IMR-90 (cell line): ENCODE data around the gene TRAF3. TPM values are rescaled to one million over a fixed set of nuclear protein-coding genes. Genes with fewer than 3 reads are reported as not detected.

ENCODE experiments used
- ATAC-seq: fragments of 200-7000 bp; cut with Tn5 transposase; 2 replicates; pipeline ENCODE4 v1.9.1; 2020; ENCODE audit warnings: low read depth, mild to moderate bottlenecking, moderate library complexity
- BruUV-seq: library from RNA; stranded (reverse); fragments of 400-500 nt; replicated peaks from 2 replicates; lab custom pipeline; 2021; lab: Mats Ljungman, UMichigan
- CTCF ChIA-PET: fragments of 300-600 bp; formaldehyde crosslinking; extraction: SDS; loops from one replicate; lab custom pipeline; 2021; ENCODE audit warnings: antibody characterized with exemption; lab: Yijun Ruan, JAX
- POLR2A ChIA-PET: fragments of 300-600 bp; sonication (Branson Sonifier 250); formaldehyde crosslinking; loops from one replicate; lab custom pipeline; 2022; ENCODE audit warnings: antibody characterized with exemption; ENCODE audit not compliant: unreplicated experiment; lab: Charles Lee
- DNase-seq: peaks from one replicate; pipeline ENCODE4 v3.0.0; 2013
- H2AFZ ChIP-seq: replicated peaks from 2 replicates; pipeline ENCODE3; 2013; ENCODE audit warnings: low read length, mild to moderate bottlenecking; ENCODE audit not compliant: poor library complexity
- H2AK5ac ChIP-seq: 2 replicates; pipeline ENCODE4 v1.6.1; 2013; ENCODE audit warnings: low read depth, low read length, inconsistent platforms
- H2AK9ac ChIP-seq: replicated peaks from 2 replicates; pipeline ENCODE3; 2013; ENCODE audit warnings: mild to moderate bottlenecking, low read depth, low read length, moderate library complexity; ENCODE audit not compliant: poor library complexity
- H2BK120ac ChIP-seq: 2 replicates; pipeline ENCODE4 v1.6.1; 2013; ENCODE audit warnings: low read depth, low read length, inconsistent platforms
- H2BK15ac ChIP-seq: 3 replicates; pipeline ENCODE4 v1.6.1; 2013; ENCODE audit warnings: low read depth, low read length, inconsistent platforms
- H2BK20ac ChIP-seq: 2 replicates; pipeline ENCODE4 v1.6.1; 2013; ENCODE audit warnings: low read depth, mild to moderate bottlenecking, inconsistent platforms, low read length, moderate library complexity
- H2BK5ac ChIP-seq: 2 replicates; pipeline ENCODE4 v1.6.1; 2013; ENCODE audit warnings: mild to moderate bottlenecking, low read depth, low read length, inconsistent platforms; ENCODE audit not compliant: poor library complexity, severe bottlenecking
- H3K14ac ChIP-seq: replicated peaks from 2 replicates; pipeline ENCODE4 v1.6.1; 2013; ENCODE audit warnings: low read depth, low read length, inconsistent platforms
- H3K18ac ChIP-seq: 2 replicates; pipeline ENCODE4 v1.6.1; 2013; ENCODE audit warnings: low read depth, low read length, control low read depth
- H3K23ac ChIP-seq: 2 replicates; pipeline ENCODE4 v1.6.1; 2013; ENCODE audit warnings: low read depth, low read length, inconsistent platforms
- H3K27ac ChIP-seq: 2 replicates; pipeline ENCODE4 v1.5.1; 2013; ENCODE audit warnings: mild to moderate bottlenecking, control low read depth, low read length; ENCODE audit not compliant: insufficient read depth
- H3K27me3 ChIP-seq: 2 replicates; pipeline ENCODE4 v1.6.1; 2013; ENCODE audit warnings: low read length; ENCODE audit not compliant: control insufficient read depth, insufficient read depth
- H3K36me3 ChIP-seq: 2 replicates; pipeline ENCODE4 v1.6.1; 2013; ENCODE audit warnings: low read length, mixed read lengths; ENCODE audit not compliant: control insufficient read depth, insufficient read depth
- H3K4ac ChIP-seq: 2 replicates; pipeline ENCODE4 v1.6.1; 2013; ENCODE audit warnings: low read depth, low read length, inconsistent platforms
- H3K4me1 ChIP-seq: 2 replicates; pipeline ENCODE4 v1.6.1; 2013; ENCODE audit warnings: low read length, mixed read lengths; ENCODE audit not compliant: control insufficient read depth, insufficient read depth
- H3K4me2 ChIP-seq: 2 replicates; pipeline ENCODE4 v1.6.1; 2013; ENCODE audit warnings: low read depth, mild to moderate bottlenecking, control low read depth, low read length, moderate library complexity
- H3K4me3 ChIP-seq: 2 replicates; pipeline ENCODE4 v1.5.1; 2013; ENCODE audit warnings: low read depth, mild to moderate bottlenecking, control low read depth, low read length, moderate library complexity; ENCODE audit not compliant: insufficient read depth
- H3K56ac ChIP-seq: 2 replicates; pipeline ENCODE4 v1.6.1; 2013; ENCODE audit warnings: low read length, inconsistent platforms; ENCODE audit not compliant: insufficient read depth; ENCODE audit errors: extremely low read depth
- H3K79me1 ChIP-seq, 2 experiments: 2 replicates each; pipeline ENCODE4 v1.6.1; 2013; ENCODE audit warnings: low read length in 2 of 2, inconsistent platforms in 1 of 2, low read depth in 1 of 2
- H3K9ac ChIP-seq: 2 replicates; pipeline ENCODE4 v1.6.1; 2013; ENCODE audit warnings: low read depth, low read length, control low read depth
- H3K9me1 ChIP-seq: 2 replicates; pipeline ENCODE4 v1.6.1; 2013; ENCODE audit warnings: low read length, inconsistent platforms; ENCODE audit not compliant: insufficient read depth
- H3K9me3 ChIP-seq: 2 replicates; pipeline ENCODE4 v1.6.1; 2013; ENCODE audit warnings: low read length; ENCODE audit not compliant: control insufficient read depth, insufficient read depth
- H4K20me1 ChIP-seq: 2 replicates; pipeline ENCODE4 v1.6.1; 2013; ENCODE audit warnings: low read length, inconsistent platforms; ENCODE audit not compliant: insufficient read depth
- H4K5ac ChIP-seq: 2 replicates; pipeline ENCODE4 v1.6.1; 2013; ENCODE audit warnings: mild to moderate bottlenecking, low read depth, low read length, control low read depth
- H4K8ac ChIP-seq, 2 experiments: 2 replicates each; pipeline ENCODE4 v1.6.1; 2013; ENCODE audit warnings: low read depth in 2 of 2, low read length in 2 of 2, control low read depth in 1 of 2, inconsistent platforms in 1 of 2
- H4K91ac ChIP-seq: 2 replicates; pipeline ENCODE4 v1.6.1; 2013; ENCODE audit warnings: low read depth, low read length, inconsistent platforms; ENCODE audit not compliant: insufficient read depth
- RCOR1 ChIP-seq: IDR thresholded peaks from 2 replicates; pipeline ENCODE4 v1.6.1; 2012; ENCODE audit warnings: mild to moderate bottlenecking, low read length, improper control_type of control experiment; ENCODE audit not compliant: insufficient replicate concordance
- SMC3 ChIP-seq: fragments of 150-350 bp; IDR thresholded peaks from 2 replicates; pipeline ENCODE4 v1.6.1; 2016; ENCODE audit warnings: low read depth, mild to moderate bottlenecking, antibody characterized with exemption, low read length, moderate library complexity
- WGBS, 2 experiments: methylation state at CpG; one replicate each; pipeline versions ENCODE4 v1.1.5 to v1.1.7; 2013; ENCODE audit warnings: missing lambda C conversion rate in 2 of 2; ENCODE audit not compliant: insufficient read length in 1 of 2; ENCODE audit errors: extremely low coverage in 2 of 2; 5-methylcytosine and 5-hydroxymethylcytosine counted together
- dilution Hi-C: fragments of 300-500 bp; cut with HindIII; formaldehyde crosslinking; loops from one replicate; pipeline ENCODE4 v1.14.3; 2018; ENCODE audit warnings: low sequenced_read_pairs; ENCODE audit not compliant: unreplicated experiment
- in situ Hi-C: fragments of 300-500 bp; cut with MboI; formaldehyde crosslinking; loops from 3 replicates; pipeline ENCODE4 v1.14.3; 2019; ENCODE audit warnings: low sequenced_read_pairs, inconsistent platforms, mixed read lengths
- intact Hi-C: fragments of 100-400 bp; cut with micrococcal nuclease; formaldehyde crosslinking; loops from 2 replicates; pipeline ENCODE4 v1.10.0; 2022
- polyA plus RNA-seq, 3 experiments: library from polyadenylated mRNA; depleted of rRNA; stranded (reverse); fragments of >200 nt; gene quantifications; 2 replicates each; pipeline ENCODE4 v1.2.3, GENCODE V29; 2012; ENCODE audit warnings: low replicate concordance in 1 of 3
- total RNA-seq: library from RNA; depleted of rRNA; stranded (reverse); fragments of >200 nt; gene quantifications from 2 replicates; pipeline ENCODE4 v1.2.3, GENCODE V29; 2012
- TF ChIP-seq, protein P1 (sequence below): conservative IDR thresholded peaks from 2 replicates; pipeline ENCODE4 v1.5.1; 2012; ENCODE audit warnings: mild to moderate bottlenecking, low read depth, low read length, improper control_type of control experiment
- TF ChIP-seq, protein P2 (sequence below): fragments of 150-350 bp; IDR thresholded peaks from 2 replicates; pipeline ENCODE4 v1.6.1; 2017; ENCODE audit warnings: mild to moderate bottlenecking, antibody characterized with exemption, low read length, low read depth

Gene TRAF3
- total and polyA plus RNA-seq, 2 of the 4 experiments (the other 2 are of a cell fraction) = 21.2 to 25.3 TPM

DNA sequence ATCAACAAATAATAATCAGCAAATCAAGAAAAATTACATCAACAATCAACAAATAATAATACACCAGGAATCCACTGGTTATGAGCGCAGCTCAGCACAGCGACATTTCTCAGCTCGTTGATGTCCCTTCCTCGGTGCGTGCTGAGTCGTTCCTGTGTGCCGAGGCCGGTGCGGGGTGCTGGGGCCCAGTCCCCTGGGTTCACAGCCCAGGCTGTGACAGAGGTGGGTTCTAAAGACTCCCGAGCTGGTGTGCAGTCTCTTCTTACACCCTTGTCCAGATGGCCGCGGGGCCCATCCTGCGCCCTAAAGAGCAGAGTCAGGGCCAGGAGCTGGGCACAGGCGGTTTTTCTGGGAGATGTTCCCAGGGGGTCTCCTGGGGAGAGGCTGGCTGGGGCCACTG lies 26.9 kb upstream of the TRAF3 start (continued):
- TF ChIP-seq, protein P1, sequence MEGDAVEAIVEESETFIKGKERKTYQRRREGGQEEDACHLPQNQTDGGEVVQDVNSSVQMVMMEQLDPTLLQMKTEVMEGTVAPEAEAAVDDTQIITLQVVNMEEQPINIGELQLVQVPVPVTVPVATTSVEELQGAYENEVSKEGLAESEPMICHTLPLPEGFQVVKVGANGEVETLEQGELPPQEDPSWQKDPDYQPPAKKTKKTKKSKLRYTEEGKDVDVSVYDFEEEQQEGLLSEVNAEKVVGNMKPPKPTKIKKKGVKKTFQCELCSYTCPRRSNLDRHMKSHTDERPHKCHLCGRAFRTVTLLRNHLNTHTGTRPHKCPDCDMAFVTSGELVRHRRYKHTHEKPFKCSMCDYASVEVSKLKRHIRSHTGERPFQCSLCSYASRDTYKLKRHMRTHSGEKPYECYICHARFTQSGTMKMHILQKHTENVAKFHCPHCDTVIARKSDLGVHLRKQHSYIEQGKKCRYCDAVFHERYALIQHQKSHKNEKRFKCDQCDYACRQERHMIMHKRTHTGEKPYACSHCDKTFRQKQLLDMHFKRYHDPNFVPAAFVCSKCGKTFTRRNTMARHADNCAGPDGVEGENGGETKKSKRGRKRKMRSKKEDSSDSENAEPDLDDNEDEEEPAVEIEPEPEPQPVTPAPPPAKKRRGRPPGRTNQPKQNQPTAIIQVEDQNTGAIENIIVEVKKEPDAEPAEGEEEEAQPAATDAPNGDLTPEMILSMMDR = no peak

DNA sequence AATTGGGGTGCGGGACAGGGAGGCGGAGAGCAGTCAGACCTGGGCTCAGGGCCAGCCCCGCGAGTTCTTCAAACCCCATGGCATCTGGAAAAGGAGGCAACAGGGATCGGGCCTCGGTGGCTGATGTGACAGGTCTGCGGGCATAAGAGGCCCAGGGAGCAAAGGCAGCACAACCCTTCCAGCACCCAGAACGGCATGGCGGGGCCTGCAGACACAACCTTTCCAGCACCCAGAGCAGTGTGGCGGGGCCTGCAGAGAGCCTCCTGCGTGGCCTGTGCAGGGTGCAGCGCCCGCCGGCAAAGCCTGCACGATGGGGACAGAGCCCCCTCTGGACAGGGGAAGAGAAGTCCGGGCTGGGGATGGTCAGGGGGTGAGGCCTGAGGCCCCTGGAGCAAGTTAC lies 26.2 kb upstream of the TRAF3 start:
- H3K56ac ChIP-seq = no peak overlapping the region
- H3K4ac ChIP-seq = no peak overlapping the region
- dilution Hi-C loops = no loop called here
- H4K20me1 ChIP-seq = no peaks in the 10 kb centered on the region; the same call in 1 of the 2 replicates
- H4K91ac ChIP-seq = no peak overlapping the region
- no peaks in the 10 kb centered on the region for H3K9me3 ChIP-seq
- H4K5ac ChIP-seq = no peak overlapping the region
- CTCF ChIA-PET = no interaction called here
- no peak overlapping the region for H2BK20ac ChIP-seq
- no peak overlapping the region for H3K4me3 ChIP-seq
- DNase-seq (no peak), ATAC-seq (no peak)
- no peak overlapping the region for H2AK5ac ChIP-seq
- no peaks in the 10 kb centered on the region for H3K4me1 ChIP-seq
- no peak overlapping the region for H3K23ac ChIP-seq
- no peak overlapping the region for H3K9ac ChIP-seq
- no peaks in the 10 kb centered on the region for H3K27me3 ChIP-seq
- H3K79me1 ChIP-seq = no peaks in the 10 kb centered on the region
- H2AFZ ChIP-seq = no peak overlapping the region
- no peak overlapping the region for H2BK120ac ChIP-seq
- H3K4me2 ChIP-seq = no peak overlapping the region
- H3K18ac ChIP-seq = no peak overlapping the region
- no peaks in the 10 kb centered on the region; the same call in 1 of the 2 replicates for H3K9me1 ChIP-seq
- H3K27ac ChIP-seq = no peak overlapping the region
- no peak overlapping the region for H4K8ac ChIP-seq
- no peak overlapping the region for H3K14ac ChIP-seq
- 67% methylated on average over 1 of the region's 16 CpGs; no CpG with 5 or more reads in 1 of the 2 experiments for WGBS, 2 experiments
- H2BK15ac ChIP-seq = no peak overlapping the region
- no TSS peak for BruUV-seq
- H2BK5ac ChIP-seq = no peak overlapping the region
- intact Hi-C loops = no loop called here
- no peaks in the 10 kb centered on the region for H3K36me3 ChIP-seq
- in situ Hi-C loops = no loop called here
- TF ChIP-seq, protein P1 = no peak
- TF ChIP-seq, protein P2, sequence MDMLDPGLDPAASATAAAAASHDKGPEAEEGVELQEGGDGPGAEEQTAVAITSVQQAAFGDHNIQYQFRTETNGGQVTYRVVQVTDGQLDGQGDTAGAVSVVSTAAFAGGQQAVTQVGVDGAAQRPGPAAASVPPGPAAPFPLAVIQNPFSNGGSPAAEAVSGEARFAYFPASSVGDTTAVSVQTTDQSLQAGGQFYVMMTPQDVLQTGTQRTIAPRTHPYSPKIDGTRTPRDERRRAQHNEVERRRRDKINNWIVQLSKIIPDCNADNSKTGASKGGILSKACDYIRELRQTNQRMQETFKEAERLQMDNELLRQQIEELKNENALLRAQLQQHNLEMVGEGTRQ = no peak
- TF ChIP-seq SMC3 = no peak
- TF ChIP-seq RCOR1 = no peak
- peak overlapping the region; percentile 31 for H2AK9ac ChIP-seq
- POLR2A ChIA-PET = no interaction called here
